IPS DF 4.7 (cell line): Measurements from ENCODE around the gene TBC1D4.
"Not testable (repeated sequence)": the region's sequence is repeated elsewhere in the genome, so short reads cannot be mapped to it uniquely, and the experiment has no call there.

Source experiments
- DNase-seq: peaks from one replicate; pipeline ENCODE4 v3.0.0-alpha.2; 2013; ENCODE audit warnings: low spot score; ENCODE audit errors: extremely low read depth

Gene TBC1D4

DNA sequence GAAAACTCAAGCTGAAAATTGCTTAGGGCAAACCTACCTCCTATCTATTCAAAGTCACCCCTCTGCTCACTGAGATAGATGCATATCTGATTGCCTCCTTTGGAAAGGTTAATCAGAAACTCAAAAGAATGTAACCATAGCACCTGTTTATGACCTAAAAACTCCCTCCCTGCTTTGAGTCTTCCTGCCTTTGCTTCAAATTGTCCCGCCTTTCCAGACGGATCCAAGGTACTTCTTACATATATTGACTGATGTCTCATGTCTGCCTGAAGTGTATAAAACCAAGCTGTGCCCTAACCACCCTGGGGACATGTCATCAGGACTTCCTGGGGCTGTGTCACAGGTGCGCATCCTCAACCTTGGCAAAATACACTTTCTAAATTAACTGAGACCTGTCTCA, 118.6 kb downstream of the TBC1D4 start:
- no peak for DNase-seq

- DNase-seq: no peak
Measured at GRCh38 chr13:75362026-75362425, 119.9 kb downstream of the TBC1D4 start.

GRCh38 chr13:75360170-75360569, 121.8 kb downstream of the TBC1D4 start:
- DNase-seq: no peak

- peak; percentile 28 for DNase-seq
Measured at GRCh38 chr13:75359266-75359665, 122.7 kb downstream of the TBC1D4 start.

DNA sequence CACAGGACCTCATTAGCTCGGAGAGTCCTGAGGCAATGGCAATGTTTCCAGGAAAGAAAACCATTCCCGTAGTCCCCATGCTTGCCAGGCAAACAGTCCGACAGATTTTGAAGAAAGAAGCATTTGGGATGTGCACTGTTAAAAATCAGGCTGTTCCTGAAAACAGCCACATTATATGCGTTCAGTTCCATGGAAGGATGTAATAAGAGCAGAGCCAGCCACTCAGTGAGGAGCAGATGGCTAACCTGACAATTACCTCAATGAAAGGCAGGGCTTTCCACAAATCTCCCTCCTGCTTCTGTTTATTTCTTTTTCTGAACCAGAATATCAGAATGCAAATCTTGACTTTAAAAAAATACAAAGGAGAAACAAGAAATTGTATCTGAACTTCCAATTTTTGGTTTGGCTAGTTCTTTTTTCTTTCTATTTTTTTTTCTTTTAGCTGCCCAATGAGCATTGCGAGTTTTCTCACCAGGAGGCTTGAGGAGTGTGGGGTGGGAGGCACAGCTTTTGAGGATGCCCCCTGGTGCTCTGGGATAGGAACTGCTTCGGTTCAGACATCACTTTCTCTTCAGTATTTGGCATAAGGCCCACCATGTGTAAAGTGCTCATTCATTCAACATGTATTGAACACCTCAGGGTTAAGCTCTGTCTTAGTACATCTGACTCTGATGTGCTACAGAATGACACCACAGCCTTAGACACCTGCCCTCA, 124.2 kb downstream of the TBC1D4 start:
- peak; percentile 33 for DNase-seq

DNA sequence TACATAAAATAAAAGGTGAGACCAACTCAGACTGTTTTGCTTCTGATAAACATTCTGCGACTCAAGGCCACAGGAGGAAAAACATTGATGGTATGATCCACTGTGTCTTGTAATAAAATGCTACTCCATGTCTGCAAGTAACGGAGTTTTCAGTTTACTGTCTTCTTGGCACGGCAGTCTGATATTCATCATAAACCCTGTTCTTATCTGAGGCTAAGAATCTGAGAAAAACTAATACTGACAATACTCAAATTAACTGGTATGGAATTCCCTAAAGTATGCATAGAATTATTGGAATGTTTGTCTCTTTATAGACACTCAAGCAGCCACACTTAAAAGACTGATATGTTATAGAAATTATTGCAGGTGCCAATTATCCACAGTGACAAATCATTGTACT, 125.5 kb downstream of the TBC1D4 start:
- DNase-seq: no peak

- no peak for DNase-seq
Measured at GRCh38 chr13:75355609-75356008, 126.4 kb downstream of the TBC1D4 start.

DNA sequence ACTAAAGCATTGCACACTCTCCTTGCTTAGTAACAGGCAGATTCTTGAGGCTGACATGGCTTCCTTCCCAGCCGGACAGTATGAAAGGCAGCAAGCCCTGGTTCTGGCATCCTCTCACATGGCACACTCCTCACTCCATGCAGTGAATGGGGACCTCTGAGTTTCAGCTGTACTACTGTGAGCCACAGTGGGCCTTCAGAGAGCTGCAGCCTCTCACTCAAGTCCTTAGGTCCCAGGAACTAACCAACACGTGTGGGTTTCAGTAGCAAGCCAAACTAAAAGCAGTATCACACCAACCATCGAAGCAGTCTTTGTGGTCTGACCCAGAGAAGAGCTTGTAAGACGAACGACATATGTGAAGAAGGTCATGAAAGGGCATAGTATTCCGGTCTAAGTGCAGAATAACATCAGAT, 128.2 kb downstream of the TBC1D4 start:
- DNase-seq: no peak

DNA sequence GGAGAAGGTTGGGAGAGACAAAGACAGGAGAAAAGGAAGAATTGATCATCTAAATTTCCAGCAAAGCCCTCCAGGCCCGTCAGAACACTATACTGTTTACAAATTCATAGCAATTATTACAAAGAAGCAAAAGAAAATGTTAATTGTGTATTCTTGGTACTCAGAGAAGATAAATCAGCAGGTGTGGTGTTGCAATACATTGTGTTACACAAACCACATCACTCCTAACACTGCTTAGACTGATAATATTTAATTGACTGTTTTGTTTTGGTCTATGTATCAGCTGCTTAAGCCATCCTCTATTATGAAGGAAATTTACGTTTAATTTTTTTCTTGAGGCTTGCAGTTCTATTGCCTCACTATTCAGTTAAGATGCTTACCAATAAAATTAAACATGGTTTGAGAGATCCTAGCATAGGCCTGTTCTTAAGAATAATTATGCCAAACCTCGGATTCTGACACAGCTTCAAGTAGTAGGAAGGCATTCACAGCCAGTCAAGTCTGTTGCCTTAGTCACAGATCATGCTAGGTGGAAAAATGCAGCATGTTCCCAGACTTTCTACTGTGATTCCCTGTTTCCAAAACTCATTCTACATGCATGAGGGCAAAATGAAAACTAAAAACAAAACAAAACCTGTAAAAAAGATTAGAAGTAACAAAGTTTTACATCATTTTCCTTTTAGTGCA, 129.2 kb downstream of the TBC1D4 start:
- DNase-seq: no peak

DNA sequence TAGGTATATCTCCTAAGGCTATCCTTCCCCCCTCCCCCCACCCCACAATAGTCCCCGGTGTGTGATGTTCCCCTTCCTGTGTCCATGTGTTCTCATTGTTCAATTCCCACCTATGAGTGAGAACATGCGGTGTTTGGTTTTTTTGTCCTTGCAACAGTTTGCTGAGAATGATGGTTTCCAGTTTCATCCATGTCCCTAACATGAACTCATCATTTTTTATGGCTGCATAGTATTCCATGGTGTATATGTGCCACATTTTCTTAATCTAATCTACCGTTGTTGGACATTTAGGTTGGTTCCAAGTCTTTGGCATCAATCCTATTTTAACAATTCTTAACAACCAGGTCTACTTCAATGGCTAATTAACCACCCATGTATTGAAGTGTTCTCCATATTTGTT, 130.4 kb downstream of the TBC1D4 start:
- DNase-seq: not testable (repeated sequence)

DNA sequence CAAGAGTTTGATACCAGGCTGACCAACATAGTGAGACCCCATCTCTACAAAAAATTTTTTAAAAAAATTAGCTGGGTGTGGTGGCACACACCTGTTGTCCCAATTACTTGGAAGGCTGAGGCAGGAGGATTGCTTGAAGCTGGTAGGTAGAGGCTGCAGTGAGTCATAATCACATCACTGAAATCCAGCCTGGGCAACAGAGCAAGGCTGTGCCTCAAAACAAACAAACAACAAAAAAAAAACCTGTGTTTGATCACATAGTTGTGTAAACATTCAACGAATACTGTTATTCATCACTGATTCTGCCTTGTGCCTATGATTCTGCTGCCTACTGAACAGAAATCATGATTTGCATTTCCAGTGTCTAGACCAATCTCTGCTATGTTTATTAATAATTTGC, 134.0 kb downstream of the TBC1D4 start:
- no peak for DNase-seq

DNA sequence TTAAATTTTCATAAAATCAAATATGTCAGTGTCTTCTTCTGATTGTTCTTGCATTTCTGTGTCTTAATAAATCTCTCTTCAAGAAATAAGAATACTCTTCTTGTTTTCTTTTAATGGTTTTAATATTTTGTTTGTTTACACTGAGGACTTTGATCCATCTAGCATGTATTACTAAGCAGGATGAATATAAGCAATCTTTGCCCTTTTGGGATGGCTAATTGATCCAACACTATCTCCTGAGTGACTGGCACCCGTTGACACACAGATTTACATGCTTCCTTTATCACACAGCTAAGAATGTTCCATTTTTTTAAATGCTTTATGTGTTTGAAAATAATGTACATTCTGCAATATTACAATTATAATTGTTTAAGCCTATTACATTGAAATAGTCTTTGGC, 134.5 kb downstream of the TBC1D4 start:
- no peak for DNase-seq

GRCh38 chr13:75345193-75345592, 136.8 kb downstream of the TBC1D4 start:
- DNase-seq: no peak

DNA sequence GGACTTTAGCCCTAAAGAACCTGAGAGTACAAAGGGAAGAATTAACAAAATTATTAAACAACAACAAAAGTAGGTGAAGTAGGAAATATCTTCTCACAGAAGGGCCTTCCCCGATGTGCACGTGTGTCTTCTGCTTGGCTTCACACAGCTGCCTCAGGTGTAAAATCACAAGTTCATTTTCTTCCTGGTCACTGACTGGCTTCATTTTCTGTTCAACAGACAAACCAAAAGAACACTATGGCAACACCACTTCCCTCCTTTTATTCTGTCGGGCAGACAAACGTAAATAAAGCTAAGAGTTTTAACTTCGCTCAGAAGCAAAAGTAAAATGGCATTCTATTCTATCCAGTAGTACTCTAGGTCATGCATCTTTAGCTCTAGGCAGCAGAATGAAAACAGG, 140.9 kb downstream of the TBC1D4 start:
- no peak for DNase-seq

DNA sequence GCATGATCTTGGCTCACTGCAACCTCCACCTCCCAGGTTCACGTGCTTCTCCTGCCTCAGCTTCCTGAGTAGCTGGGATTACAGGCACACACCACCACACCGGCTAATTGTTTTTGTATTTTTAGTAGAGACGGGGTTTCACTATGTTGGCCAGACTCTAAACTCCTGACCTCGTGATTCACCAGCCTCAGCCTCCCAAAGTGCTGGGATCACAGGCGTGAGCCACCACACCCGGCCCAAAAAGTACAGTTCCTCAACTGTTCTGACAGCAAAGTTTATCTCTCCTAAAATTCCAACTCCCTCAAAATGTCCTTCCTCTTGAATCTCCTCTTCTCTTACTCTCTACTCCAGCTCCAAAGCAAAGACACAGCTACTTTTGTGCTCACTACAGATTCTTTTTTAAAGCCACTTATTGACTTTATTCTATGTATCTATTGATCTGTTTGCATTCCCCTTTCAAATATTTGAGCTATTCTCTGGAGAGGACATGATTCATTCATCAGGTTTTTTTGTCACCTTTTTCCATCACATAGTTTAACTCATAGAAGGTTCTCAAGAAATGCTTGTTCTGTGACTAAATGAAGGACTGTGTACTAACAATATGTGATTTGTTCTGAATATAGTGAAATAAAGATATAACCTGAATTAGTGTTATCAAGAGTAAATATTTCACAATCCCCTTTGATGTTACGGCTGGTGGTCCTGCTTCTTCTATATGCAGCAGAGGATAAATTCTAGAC, 142.2 kb downstream of the TBC1D4 start:
- DNase-seq: no peak

- no peak for DNase-seq
Measured at GRCh38 chr13:75334634-75335447, 147.1 kb downstream of the TBC1D4 start.

GRCh38 chr13:75333103-75333502, 148.9 kb downstream of the TBC1D4 start:
- DNase-seq: no peak

GRCh38 chr13:75331792-75332349, 150.1 kb downstream of the TBC1D4 start:
- DNase-seq: no peak

GRCh38 chr13:75330770-75331169, 151.2 kb downstream of the TBC1D4 start:
- DNase-seq: no peak

GRCh38 chr13:75329723-75330122, 152.2 kb downstream of the TBC1D4 start:
- no peak for DNase-seq

- DNase-seq: no peak
Measured at GRCh38 chr13:75329097-75329496, 152.9 kb downstream of the TBC1D4 start.
